Measurements from ENCODE around the gene CD160. TPM values are rescaled to one million over a fixed set of nuclear protein-coding genes. Genes with fewer than 3 reads are reported as not detected.
"Not testable (repeated sequence)": the region's sequence is repeated elsewhere in the genome, so short reads cannot be mapped to it uniquely, and the experiment has no call there.

The CD160 gene
- total RNA-seq, 1 experiment from 2014 or later, result 0.35 TPM

GRCh38 chr1:145720878-145721671, 1.8 kb downstream of the CD160 start:
- Histone ChIP-seq H3K36me3 (replicated peaks; ENCODE audit: control insufficient read depth, insufficient read depth, low read length) (no peaks in the 10 kb centered on the region), H3K27me3 (ENCODE audit: control insufficient read depth, insufficient read depth, low read length) (peaks cover 6% of the 10 kb centered on the region), H3K4me3 (ENCODE audit: insufficient read depth, low read depth, low read length) (peak overlapping the region; percentile 37)
- peak; percentile 92 for DNase-seq

GRCh38 chr1:145726193-145726592, 6.9 kb downstream of the CD160 start:
- not testable (repeated sequence) for DNase-seq; H3K4me3 ChIP-seq (ENCODE audit: insufficient read depth, low read depth, low read length); H3K36me3 ChIP-seq (replicated peaks; ENCODE audit: control insufficient read depth, insufficient read depth, low read length); H3K27me3 ChIP-seq (ENCODE audit: control insufficient read depth, insufficient read depth, low read length)

- no peaks in the 10 kb centered on the region; the same call in 1 of the 2 replicates for H3K27me3 ChIP-seq (ENCODE audit: control insufficient read depth, insufficient read depth, low read length)
- H3K36me3 ChIP-seq (replicated peaks; ENCODE audit: control insufficient read depth, insufficient read depth, low read length), result no peaks in the 10 kb centered on the region
- no peak overlapping the region for H3K4me3 ChIP-seq (ENCODE audit: insufficient read depth, low read depth, low read length)
- peak; percentile 33 for DNase-seq
Measured at GRCh38 chr1:145729196-145729595, 9.9 kb downstream of the CD160 start.

GRCh38 chr1:145729666-145730436, 10.6 kb downstream of the CD160 start:
- no peak overlapping the region for H3K4me3 ChIP-seq (ENCODE audit: insufficient read depth, low read depth, low read length)
- H3K27me3 ChIP-seq (ENCODE audit: control insufficient read depth, insufficient read depth, low read length), result no peaks in the 10 kb centered on the region
- no peaks in the 10 kb centered on the region for H3K36me3 ChIP-seq (replicated peaks; ENCODE audit: control insufficient read depth, insufficient read depth, low read length)
- no peak for DNase-seq

GRCh38 chr1:145730467-145730866, 11.2 kb downstream of the CD160 start:
- DNase-seq, result no peak
- no peaks in the 10 kb centered on the region for H3K27me3 ChIP-seq (ENCODE audit: control insufficient read depth, insufficient read depth, low read length)
- H3K36me3 ChIP-seq (replicated peaks; ENCODE audit: control insufficient read depth, insufficient read depth, low read length), result no peaks in the 10 kb centered on the region
- no peak overlapping the region for H3K4me3 ChIP-seq (ENCODE audit: insufficient read depth, low read depth, low read length)

GRCh38 chr1:145730900-145731299, 11.6 kb downstream of the CD160 start:
- H3K36me3 ChIP-seq (replicated peaks; ENCODE audit: control insufficient read depth, insufficient read depth, low read length), result no peaks in the 10 kb centered on the region
- no peak overlapping the region for H3K4me3 ChIP-seq (ENCODE audit: insufficient read depth, low read depth, low read length)
- H3K27me3 ChIP-seq (ENCODE audit: control insufficient read depth, insufficient read depth, low read length), result no peaks in the 10 kb centered on the region
- no peak for DNase-seq

GRCh38 chr1:145736191-145736590, 16.9 kb downstream of the CD160 start:
- Histone ChIP-seq H3K36me3 (replicated peaks; ENCODE audit: control insufficient read depth, insufficient read depth, low read length) (no peaks in the 10 kb centered on the region), H3K4me3 (ENCODE audit: insufficient read depth, low read depth, low read length) (no peak overlapping the region), H3K27me3 (ENCODE audit: control insufficient read depth, insufficient read depth, low read length) (no peaks in the 10 kb centered on the region)
- DNase-seq, result no peak

GRCh38 chr1:145740269-145740668, 21.0 kb downstream of the CD160 start:
- no peaks in the 10 kb centered on the region for H3K36me3 ChIP-seq (replicated peaks; ENCODE audit: control insufficient read depth, insufficient read depth, low read length)
- no peak for DNase-seq
- no peak overlapping the region for H3K4me3 ChIP-seq (ENCODE audit: insufficient read depth, low read depth, low read length)
- no peaks in the 10 kb centered on the region for H3K27me3 ChIP-seq (ENCODE audit: control insufficient read depth, insufficient read depth, low read length)

GRCh38 chr1:145747398-145748247, 28.3 kb downstream of the CD160 start:
- peaks cover 7% of the 10 kb centered on the region for H3K36me3 ChIP-seq (replicated peaks; ENCODE audit: control insufficient read depth, insufficient read depth, low read length)

GRCh38 chr1:145750426-145750825, 31.1 kb downstream of the CD160 start:
- Histone ChIP-seq H3K27me3 (ENCODE audit: control insufficient read depth, insufficient read depth, low read length) (no peaks in the 10 kb centered on the region), H3K4me3 (ENCODE audit: insufficient read depth, low read depth, low read length) (no peak overlapping the region), H3K36me3 (replicated peaks; ENCODE audit: control insufficient read depth, insufficient read depth, low read length) (peaks cover 7% of the 10 kb centered on the region)
- DNase-seq, result no peak

More at GRCh38 chr1:145747398-145748247, 28.3 kb downstream of the CD160 start:
- Histone ChIP-seq H3K27me3 (ENCODE audit: control insufficient read depth, insufficient read depth, low read length) (no peaks in the 10 kb centered on the region), H3K4me3 (ENCODE audit: insufficient read depth, low read depth, low read length) (no peak overlapping the region)
- DNase-seq, result no peak

- H3K4me3 ChIP-seq (ENCODE audit: insufficient read depth, low read depth, low read length), result no peak overlapping the region
- peaks cover 7% of the 10 kb centered on the region for H3K36me3 ChIP-seq (replicated peaks; ENCODE audit: control insufficient read depth, insufficient read depth, low read length)
- no peak for DNase-seq
- no peaks in the 10 kb centered on the region for H3K27me3 ChIP-seq (ENCODE audit: control insufficient read depth, insufficient read depth, low read length)
Measured at GRCh38 chr1:145751491-145752037, 32.3 kb downstream of the CD160 start.

- Histone ChIP-seq H3K36me3 (replicated peaks; ENCODE audit: control insufficient read depth, insufficient read depth, low read length) (no peaks in the 10 kb centered on the region), H3K4me3 (ENCODE audit: insufficient read depth, low read depth, low read length) (no peak overlapping the region), H3K27me3 (ENCODE audit: control insufficient read depth, insufficient read depth, low read length) (no peaks in the 10 kb centered on the region)
- DNase-seq, result no peak
Measured at GRCh38 chr1:145757420-145757819, 38.1 kb downstream of the CD160 start.

- Histone ChIP-seq H3K36me3 (replicated peaks; ENCODE audit: control insufficient read depth, insufficient read depth, low read length) (no peaks in the 10 kb centered on the region), H3K27me3 (ENCODE audit: control insufficient read depth, insufficient read depth, low read length) (no peaks in the 10 kb centered on the region), H3K4me3 (ENCODE audit: insufficient read depth, low read depth, low read length) (no peak overlapping the region)
- no peak for DNase-seq
Measured at GRCh38 chr1:145758116-145758515, 38.8 kb downstream of the CD160 start.

GRCh38 chr1:145758575-145758974, 39.3 kb downstream of the CD160 start:
- no peaks in the 10 kb centered on the region for H3K27me3 ChIP-seq (ENCODE audit: control insufficient read depth, insufficient read depth, low read length)
- H3K4me3 ChIP-seq (ENCODE audit: insufficient read depth, low read depth, low read length), result no peak overlapping the region
- no peaks in the 10 kb centered on the region for H3K36me3 ChIP-seq (replicated peaks; ENCODE audit: control insufficient read depth, insufficient read depth, low read length)
- no peak for DNase-seq

Data from H7 (cell line).